Heart left ventricle (tissue), 16 donors: Measurements from ENCODE around the gene RALGAPA1. TPM values are rescaled to one million over a fixed set of nuclear protein-coding genes. Genes with fewer than 3 reads are reported as not detected.

Source experiments
- ATAC-seq, 4 donors: fragments of 200-7000 bp; cut with Tn5 transposase; one replicate each; pipeline ENCODE4 v1.9.1; 2020 to 2022; ENCODE audit warnings: moderate library complexity in 4 of 4, mild to moderate bottlenecking in 3 of 4, moderate number of reproducible peaks in 1 of 4
- DNase-seq, 5 donors: peaks; one replicate each; pipeline ENCODE4 v3.0.0-alpha.2; 2020
- H3K27ac ChIP-seq, 12 donors: fragments of 200-600 bp; sonication (generic) in 4 of 12; one replicate each; pipeline versions ENCODE4 v1.5.0 to v1.8.0; 2016 to 2022; ENCODE audit warnings: mild to moderate bottlenecking in 2 of 12
- H3K27me3 ChIP-seq, 9 donors: fragments of 200-600 bp; sonication (generic) in 2 of 9; one replicate each; pipeline versions ENCODE4 v1.5.1 to v1.8.0; 2016 to 2022; ENCODE audit warnings: mild to moderate bottlenecking in 3 of 9
- H3K36me3 ChIP-seq, 9 donors: fragments of 200-600 bp; sonication (generic) in 2 of 9; one replicate each; pipeline versions ENCODE4 v1.5.0 to v1.8.0; 2018 to 2022; ENCODE audit warnings: mild to moderate bottlenecking in 2 of 9
- H3K4me1 ChIP-seq, 12 donors: fragments of 200-600 bp; sonication (generic) in 4 of 12; one replicate each; pipeline versions ENCODE4 v1.5.0 to v1.8.0; 2016 to 2022; ENCODE audit warnings: mild to moderate bottlenecking in 3 of 12
- H3K4me3 ChIP-seq, 12 donors: fragments of 200-600 bp; sonication (generic) in 4 of 12; one replicate each; pipeline versions ENCODE4 v1.5.0 to v1.8.0; 2017 to 2022; ENCODE audit warnings: mild to moderate bottlenecking in 9 of 12, moderate library complexity in 4 of 12
- H3K9me3 ChIP-seq, 12 donors: fragments of 200-600 bp; sonication (generic) in 4 of 12; one replicate each; pipeline versions ENCODE4 v1.5.0 to v1.8.0; 2016 to 2022; ENCODE audit warnings: mild to moderate bottlenecking in 1 of 12
- CTCF ChIP-seq, 12 donors: fragments of 200-600 bp; sonication (generic) in 4 of 12; IDR thresholded peaks; one replicate each; pipeline versions ENCODE4 v1.5.0 to v1.8.0; 2018 to 2022; ENCODE audit warnings: antibody characterized with exemption in 12 of 12, mild to moderate bottlenecking in 5 of 12
- POLR2A ChIP-seq, 2 donors: fragments of 450-650 bp; IDR thresholded peaks; one replicate each; pipeline ENCODE4 v1.6.1; 2017; ENCODE audit warnings: antibody characterized with exemption in 2 of 2, mild to moderate bottlenecking in 2 of 2, moderate library complexity in 2 of 2
- intact Hi-C, 10 donors: fragments of 100-400 bp; cut with DNase I; formaldehyde crosslinking; loops; one replicate each; pipeline versions ENCODE4 v1.11.1 to v1.14.2; 2022
- polyA plus RNA-seq, 2 donors: library from polyadenylated mRNA; stranded (reverse); fragments of 200-250 nt; gene quantifications; one replicate each; pipeline ENCODE4 v1.2.3, GENCODE V29; 2013
- total RNA-seq, 9 donors: library from RNA; depleted of rRNA in 2 of 9; stranded (reverse); fragments of >200 nt in 2 of 9; fragmentation: NEBNext Ultra II Directional in 3 of 9; extraction: Animal tissue kit (Norgen Biotek cat#: 25700) in 3 of 9; gene quantifications; one replicate each; pipeline versions ENCODE4 v1.1.0 to v1.2.4, GENCODE V29; 2016 to 2023
- donor health status: ischemic (EF 13 %, LVEDD 7.1; RV severe dilation, severe dysfunction).
- donor health status: healthy with polysubstance abuse.
- donor health status: DM: no; HTN: yes; CAD: no.
- donor health status: DM: no; HTN: no; CAD: no.
- donor health status: ischemic (EF 25% LVEDD 6.9; RV normal size, moderate dysfunction).
- donor health status: ischemic (EF 25% LVEDD 5.7; RV mildly dilated, moderate dysfunction).
- donor health status: healthy.
- donor health status: DM: yes; HTN: yes; CAD: no.
- donor health status: ischemic (EF 35%, LVEDD 5.7; RV mildly dilated, moderate dysfunction).
- donor health status: nonischemic (EF 11% LVEDD 7.7; RV severe dilation, severe dysfunction).
- donor health status: DM: yes; HTN: yes; CAD: no.
- donor health status: PGD.
- donor health status: ischemic (EF 29% LVEDD 5.4; RV normal size, mild dysfunction).
- donor health status: nonischemic (EF 23%, LVEDD 6.1; RV moderate dilation, normal function).

Gene RALGAPA1
- total and polyA plus RNA-seq, 11 donors = 9.9 to 43.0 (median 27.8) TPM

DNA sequence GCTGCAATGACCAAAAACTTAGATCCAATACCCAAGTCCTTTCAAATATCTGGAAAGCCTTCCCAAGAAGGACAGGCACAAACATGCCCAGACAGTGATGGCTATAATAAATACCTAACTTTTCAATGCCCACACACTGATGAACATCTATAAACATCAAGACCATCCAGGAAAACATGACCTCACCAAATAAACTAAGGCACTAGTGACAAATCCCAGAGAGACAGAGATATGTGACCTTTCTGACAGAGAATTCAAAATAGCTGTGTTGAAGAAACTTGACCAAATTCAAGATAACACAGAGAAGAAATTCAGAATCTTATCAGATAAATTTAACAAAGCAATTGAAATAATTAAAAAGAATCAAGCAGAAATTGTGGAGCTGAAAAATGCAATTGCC is 313.8 kb downstream of the RALGAPA1 start:
- intact Hi-C loops = no loop called here
- Histone ChIP-seq H3K4me3 (no peak overlapping the region), H3K36me3 (no peaks in the 10 kb centered on the region), H3K27me3 (no peaks in the 10 kb centered on the region), H3K4me1 (no peaks in the 10 kb centered on the region), H3K9me3 (peaks cover 0 to 27% (median 6%) of the 10 kb centered on the region in 12 donors), H3K27ac (no peak overlapping the region)
- ATAC-seq (no peak), DNase-seq (no peak)
- TF ChIP-seq CTCF (IDR thresholded peaks at IDR 0.05) (no peak), POLR2A (IDR thresholded peaks at IDR 0.05) (no peak)

DNA sequence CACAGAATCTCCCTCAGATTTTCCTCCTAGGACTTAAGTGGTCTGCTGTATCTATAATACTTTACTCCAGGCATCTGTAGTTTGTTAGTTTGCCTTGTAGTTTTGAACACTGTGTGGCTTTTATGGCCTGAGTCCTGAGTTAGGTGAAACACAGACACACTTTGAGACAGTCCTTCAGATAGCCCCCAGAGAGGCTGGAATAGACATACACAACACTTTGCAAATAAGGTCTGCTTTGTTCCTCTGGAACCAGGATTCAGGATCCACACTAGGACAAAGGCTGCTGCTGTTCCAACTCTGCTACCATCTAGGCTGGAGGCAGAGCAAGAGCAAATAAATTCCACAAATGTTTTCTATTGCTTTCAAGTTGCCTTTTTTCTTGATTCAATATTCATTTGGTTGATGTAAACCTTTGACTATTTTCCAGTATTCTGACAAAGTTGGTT is 316.5 kb downstream of the RALGAPA1 start:
- H3K36me3 ChIP-seq = no peaks in the 10 kb centered on the region
- H3K9me3 ChIP-seq = peaks cover 0 to 27% (median 6%) of the 10 kb centered on the region in 12 donors
- H3K27me3 ChIP-seq = no peaks in the 10 kb centered on the region
- ATAC-seq (no peak), DNase-seq (no peak)
- intact Hi-C loops = no loop called here
- no peaks in the 10 kb centered on the region for H3K4me1 ChIP-seq
- no peak overlapping the region for H3K4me3 ChIP-seq
- TF ChIP-seq POLR2A (IDR thresholded peaks at IDR 0.05) (no peak), CTCF (IDR thresholded peaks at IDR 0.05) (no peak)
- no peak overlapping the region for H3K27ac ChIP-seq

Other genes with a start within 250 kb of the RALGAPA1 start
- 10 to 100 TPM in 5 of 9 donors, 1 to 10 TPM in 4; 5.3 to 14.8 (median 11.2) TPM for gene BRMS1L, start 17.0 kb upstream of the RALGAPA1 start, total RNA-seq
- 10 to 100 TPM in 1 of 2 donors, 1 to 10 TPM in 1; 3.4 to 11.1 TPM for gene BRMS1L, start 17.0 kb upstream of the RALGAPA1 start, polyA plus RNA-seq